ENCODE data around the gene PCDHA7.
"Not testable (repeated sequence)": the region's sequence is repeated elsewhere in the genome, so short reads cannot be mapped to it uniquely, and the experiment has no call there.

PCDHA7 gene

GRCh38 chr5:140796718-140797095 is 37.4 kb upstream of the PCDHA7 start:
- no peak for DNase-seq (ENCODE audit: low read depth)
- no peak for TF ChIP-seq CTCF (IDR thresholded peaks at IDR 0.05; ENCODE audit: low read length, missing control alignments)
- H3K4me3 ChIP-seq (replicated peaks; ENCODE audit: low read depth, low read length), result no peak overlapping the region

- DNase-seq (ENCODE audit: low read depth), result peak; percentile 50
- peak within 1 kb of the TSS; percentile 37 for H3K4me3 ChIP-seq (replicated peaks; ENCODE audit: low read depth, low read length)
- peak; percentile 26 for TF ChIP-seq CTCF (IDR thresholded peaks at IDR 0.05; ENCODE audit: low read length, missing control alignments)
Measured at GRCh38 chr5:140800816-140801493, 33.1 kb upstream of the PCDHA7 start, which contains the start of gene PCDHA3. PCDHA3 (plus strand) TSS chr5:140801057.

- peak; percentile 10 for DNase-seq (ENCODE audit: low read depth)
- peak overlapping the region; percentile 37 for H3K4me3 ChIP-seq (replicated peaks; ENCODE audit: low read depth, low read length)
- peak; percentile 16 for TF ChIP-seq CTCF (IDR thresholded peaks at IDR 0.05; ENCODE audit: low read length, missing control alignments)
Measured at GRCh38 chr5:140801494-140801841, 32.6 kb upstream of the PCDHA7 start.

GRCh38 chr5:140802381-140802780 is 31.7 kb upstream of the PCDHA7 start:
- DNase-seq (ENCODE audit: low read depth); H3K4me3 ChIP-seq (replicated peaks; ENCODE audit: low read depth, low read length): not testable (repeated sequence)

- no peak for TF ChIP-seq CTCF (IDR thresholded peaks at IDR 0.05; ENCODE audit: low read length, missing control alignments)
Measured at GRCh38 chr5:140802781-140803271, 31.2 kb upstream of the PCDHA7 start.

GRCh38 chr5:140806834-140807775 is 27.0 kb upstream of the PCDHA7 start, which contains the start of gene PCDHA4:
PCDHA4 (plus strand) TSS chr5:140807068.
- DNase-seq (ENCODE audit: low read depth), result peak; percentile 6
- H3K4me3 ChIP-seq (replicated peaks; ENCODE audit: low read depth, low read length), result peak within 1 kb of the TSS; percentile 28
- TF ChIP-seq CTCF (IDR thresholded peaks at IDR 0.05; ENCODE audit: low read length, missing control alignments), result peak; percentile 15

More at GRCh38 chr5:140802781-140803271, 31.2 kb upstream of the PCDHA7 start:
- H3K4me3 ChIP-seq (replicated peaks; ENCODE audit: low read depth, low read length), result no peak overlapping the region
- DNase-seq (ENCODE audit: low read depth), result no peak

GRCh38 chr5:140808241-140808888 is 25.7 kb upstream of the PCDHA7 start:
- H3K4me3 ChIP-seq (replicated peaks; ENCODE audit: low read depth, low read length); DNase-seq (ENCODE audit: low read depth): not testable (repeated sequence)

Data from fibroblast of pulmonary artery (primary cell).